ENCODE data around the gene OTUD3.

OTUD3 gene

GRCh38 chr1:19859876-19860275, 22.3 kb upstream of the OTUD3 start:
- no peak overlapping the region for H3K9ac ChIP-seq (ENCODE audit: low read length)
- 0 out of 2 replicates have a peak, but pooled peaks cover 2% of the 10 kb centered on the region for H3K9me3 ChIP-seq (ENCODE audit: low read length)
- no peak overlapping the region for H2AFZ ChIP-seq (ENCODE audit: low read length)
- no peaks in the 10 kb centered on the region for H3K9me2 ChIP-seq (ENCODE audit: low read depth, low read length)
- H3K4me2 ChIP-seq (ENCODE audit: low read length) = no peak overlapping the region
- H3K4me3 ChIP-seq (ENCODE audit: low read depth, low read length, poor library complexity, severe bottlenecking) = no peak overlapping the region
- TF ChIP-seq EZH2 (IDR thresholded peaks at IDR 0.05; ENCODE audit: borderline replicate concordance, low read length) (no peak), CTCF (IDR thresholded peaks at IDR 0.05; ENCODE audit: low read length) (no peak)
- no peaks in the 10 kb centered on the region for H3F3A ChIP-seq (ENCODE audit: insufficient read depth, low read length)
- H3K36me3 ChIP-seq (ENCODE audit: insufficient read depth, low read length) = no peaks in the 10 kb centered on the region; the same call in 1 of the 2 replicates
- H3K27me3 ChIP-seq (ENCODE audit: insufficient read depth, low read length) = no peaks in the 10 kb centered on the region; the same call in 1 of the 2 replicates
- H3K79me2 ChIP-seq (ENCODE audit: insufficient read depth, low read length) = no peaks in the 10 kb centered on the region
- no peaks in the 10 kb centered on the region for H3K4me1 ChIP-seq (ENCODE audit: insufficient read depth, low read length, severe bottlenecking)
- H3K27ac ChIP-seq (ENCODE audit: low read depth, low read length, poor library complexity, severe bottlenecking) = no peak overlapping the region
- no peaks in the 10 kb centered on the region for H4K20me1 ChIP-seq (ENCODE audit: insufficient read depth, low read length)

- no peaks in the 10 kb centered on the region for H4K20me1 ChIP-seq (ENCODE audit: insufficient read depth, low read length)
Measured at GRCh38 chr1:19860418-19860817, 21.8 kb upstream of the OTUD3 start.

GRCh38 chr1:19861034-19861433, 21.2 kb upstream of the OTUD3 start:
- Histone ChIP-seq H3F3A (ENCODE audit: insufficient read depth, low read length) (no peaks in the 10 kb centered on the region), H3K27ac (ENCODE audit: low read depth, low read length, poor library complexity, severe bottlenecking) (no peak overlapping the region), H3K79me2 (ENCODE audit: insufficient read depth, low read length) (no peaks in the 10 kb centered on the region), H3K9me3 (ENCODE audit: low read length) (0 out of 2 replicates have a peak, but pooled peaks cover 2% of the 10 kb centered on the region), H4K20me1 (ENCODE audit: insufficient read depth, low read length) (no peaks in the 10 kb centered on the region), H3K4me3 (ENCODE audit: low read depth, low read length, poor library complexity, severe bottlenecking) (no peak overlapping the region), H3K4me2 (ENCODE audit: low read length) (no peak overlapping the region), H3K9ac (ENCODE audit: low read length) (no peak overlapping the region), H3K27me3 (ENCODE audit: insufficient read depth, low read length) (no peaks in the 10 kb centered on the region; the same call in 1 of the 2 replicates), H3K36me3 (ENCODE audit: insufficient read depth, low read length) (no peaks in the 10 kb centered on the region; the same call in 1 of the 2 replicates), H3K9me2 (ENCODE audit: low read depth, low read length) (no peaks in the 10 kb centered on the region), H3K4me1 (ENCODE audit: insufficient read depth, low read length, severe bottlenecking) (no peaks in the 10 kb centered on the region), H2AFZ (ENCODE audit: low read length) (no peak overlapping the region)
- no peak for TF ChIP-seq CTCF (IDR thresholded peaks at IDR 0.05; ENCODE audit: low read length)
- no peak for TF ChIP-seq EZH2 (IDR thresholded peaks at IDR 0.05; ENCODE audit: borderline replicate concordance, low read length)

More at GRCh38 chr1:19860418-19860817, 21.8 kb upstream of the OTUD3 start:
- H3K36me3 ChIP-seq (ENCODE audit: insufficient read depth, low read length) = no peaks in the 10 kb centered on the region; the same call in 1 of the 2 replicates
- TF ChIP-seq EZH2 (IDR thresholded peaks at IDR 0.05; ENCODE audit: borderline replicate concordance, low read length) (no peak), CTCF (IDR thresholded peaks at IDR 0.05; ENCODE audit: low read length) (no peak)
- H3K27ac ChIP-seq (ENCODE audit: low read depth, low read length, poor library complexity, severe bottlenecking) = no peak overlapping the region
- H3K4me2 ChIP-seq (ENCODE audit: low read length) = no peak overlapping the region
- no peak overlapping the region for H3K4me3 ChIP-seq (ENCODE audit: low read depth, low read length, poor library complexity, severe bottlenecking)
- H2AFZ ChIP-seq (ENCODE audit: low read length) = no peak overlapping the region
- H3K9me3 ChIP-seq (ENCODE audit: low read length) = 0 out of 2 replicates have a peak, but pooled peaks cover 2% of the 10 kb centered on the region
- H3K9me2 ChIP-seq (ENCODE audit: low read depth, low read length) = no peaks in the 10 kb centered on the region
- H3K27me3 ChIP-seq (ENCODE audit: insufficient read depth, low read length) = no peaks in the 10 kb centered on the region; the same call in 1 of the 2 replicates
- H3K79me2 ChIP-seq (ENCODE audit: insufficient read depth, low read length) = no peaks in the 10 kb centered on the region
- H3F3A ChIP-seq (ENCODE audit: insufficient read depth, low read length) = no peaks in the 10 kb centered on the region
- H3K4me1 ChIP-seq (ENCODE audit: insufficient read depth, low read length, severe bottlenecking) = no peaks in the 10 kb centered on the region
- H3K9ac ChIP-seq (ENCODE audit: low read length) = no peak overlapping the region
